H9 (cell line): ENCODE measurements around the gene ZSWIM5. TPM values are rescaled to one million over a fixed set of nuclear protein-coding genes. Genes with fewer than 3 reads are reported as not detected.

Experiments
- DNase-seq: peaks from one replicate; pipeline ENCODE4 v3.0.0-alpha.2; 2017
- H2AFZ ChIP-seq: one replicate; pipeline ENCODE4 v1.6.1; 2013; ENCODE audit warnings: mild to moderate bottlenecking, low read length, control low read depth, moderate library complexity
- H2AK5ac ChIP-seq: 2 replicates; pipeline ENCODE4 v1.6.1; 2013; ENCODE audit warnings: low read length, control low read depth, mixed read lengths; ENCODE audit not compliant: insufficient read length
- H2BK120ac ChIP-seq: one replicate; pipeline ENCODE4 v1.6.1; 2013; ENCODE audit warnings: low read depth, mild to moderate bottlenecking, low read length, control low read depth, inconsistent platforms; ENCODE audit not compliant: poor library complexity, severe bottlenecking
- H2BK12ac ChIP-seq: 2 replicates; pipeline ENCODE4 v1.6.1; 2013; ENCODE audit warnings: low read length, control low read depth, mixed read lengths, low read depth; ENCODE audit not compliant: insufficient read length
- H2BK15ac ChIP-seq: 2 replicates; pipeline ENCODE4 v1.6.1; 2013; ENCODE audit warnings: low read depth, low read length, control low read depth
- H2BK20ac ChIP-seq: one replicate; pipeline ENCODE4 v1.6.1; 2013; ENCODE audit warnings: low read depth, mild to moderate bottlenecking, low read length, control low read depth, inconsistent platforms; ENCODE audit not compliant: poor library complexity, severe bottlenecking
- H2BK5ac ChIP-seq: 2 replicates; pipeline ENCODE4 v1.6.1; 2013; ENCODE audit warnings: low read length, control low read depth, mixed read lengths; ENCODE audit not compliant: insufficient read length
- H3K14ac ChIP-seq: 2 replicates; pipeline ENCODE4 v1.6.1; 2013; ENCODE audit warnings: low read length, control low read depth; ENCODE audit not compliant: insufficient read depth
- H3K18ac ChIP-seq: 2 replicates; pipeline ENCODE4 v1.6.1; 2013; ENCODE audit warnings: low read depth, mild to moderate bottlenecking, mixed read lengths, low read length, control low read depth; ENCODE audit not compliant: insufficient read length
- H3K23ac ChIP-seq: 2 replicates; pipeline ENCODE4 v1.6.1; 2013; ENCODE audit warnings: low read length, control low read depth, mixed read lengths, low read depth; ENCODE audit not compliant: insufficient read length
- H3K23me2 ChIP-seq: 2 replicates; pipeline ENCODE4 v1.6.1; 2013; ENCODE audit warnings: low read depth, mild to moderate bottlenecking, mixed read lengths, low read length, control low read depth; ENCODE audit not compliant: insufficient read length, poor library complexity, severe bottlenecking
- H3K27ac ChIP-seq: 2 replicates; pipeline ENCODE4 v1.5.1; 2013; ENCODE audit warnings: low read length, control low read depth, mixed read lengths, low read depth; ENCODE audit not compliant: insufficient read length
- H3K27me3 ChIP-seq: 2 replicates; pipeline ENCODE4 v1.6.1; 2013; ENCODE audit warnings: low read length, control low read depth, inconsistent platforms; ENCODE audit not compliant: insufficient read depth
- H3K4ac ChIP-seq: 2 replicates; pipeline ENCODE4 v1.6.1; 2013; ENCODE audit warnings: low read depth, mild to moderate bottlenecking, control low read depth, inconsistent platforms, low read length, moderate library complexity
- H3K4me1 ChIP-seq: 2 replicates; pipeline ENCODE4 v1.6.1; 2013; ENCODE audit warnings: low read length, control low read depth, inconsistent platforms; ENCODE audit not compliant: insufficient read depth
- H3K4me2 ChIP-seq: 2 replicates; pipeline ENCODE4 v1.6.1; 2013; ENCODE audit warnings: low read length, control low read depth, mixed read lengths; ENCODE audit not compliant: insufficient read length, insufficient read depth
- H3K56ac ChIP-seq: 2 replicates; pipeline ENCODE4 v1.6.1; 2013; ENCODE audit warnings: low read depth, mild to moderate bottlenecking, mixed read lengths, low read length, control low read depth; ENCODE audit not compliant: insufficient read length
- H3K79me1 ChIP-seq: 2 replicates; pipeline ENCODE4 v1.6.1; 2013; ENCODE audit warnings: low read depth, mild to moderate bottlenecking, moderate library complexity, low read length, control low read depth, inconsistent platforms; ENCODE audit not compliant: insufficient read depth, poor library complexity, severe bottlenecking
- H3K79me2 ChIP-seq: 2 replicates; pipeline ENCODE4 v1.6.1; 2013; ENCODE audit warnings: low read length, control low read depth, inconsistent platforms; ENCODE audit not compliant: insufficient read depth
- H3K9ac ChIP-seq: 2 replicates; pipeline ENCODE4 v1.6.1; 2013; ENCODE audit warnings: low read length, control low read depth, mixed read lengths; ENCODE audit not compliant: insufficient read length; ENCODE audit errors: extremely low read depth
- H3K9me3 ChIP-seq: one replicate; pipeline ENCODE4 v1.6.1; 2013; ENCODE audit warnings: low read depth, low read length, inconsistent platforms; ENCODE audit not compliant: control insufficient read depth
- H3T11ph ChIP-seq: one replicate; pipeline ENCODE4 v1.6.1; 2013; ENCODE audit warnings: mild to moderate bottlenecking, low read length, control low read depth, inconsistent platforms
- H4K20me1 ChIP-seq: one replicate; pipeline ENCODE4 v1.6.1; 2013; ENCODE audit not compliant: control insufficient read depth, insufficient read length, insufficient read depth
- H4K5ac ChIP-seq: 2 replicates; pipeline ENCODE4 v1.6.1; 2013; ENCODE audit warnings: low read depth, mild to moderate bottlenecking, mixed read lengths, low read length, control low read depth; ENCODE audit not compliant: insufficient read length
- H4K8ac ChIP-seq: replicated peaks from 2 replicates; pipeline ENCODE4 v1.6.1; 2013; ENCODE audit warnings: low read length, control low read depth, mixed read lengths, low read depth; ENCODE audit not compliant: insufficient read length
- H4K91ac ChIP-seq: 2 replicates; pipeline ENCODE4 v1.6.1; 2013; ENCODE audit warnings: low read depth, mild to moderate bottlenecking, moderate library complexity, mixed read lengths, low read length, control low read depth; ENCODE audit not compliant: insufficient read length
- H3K27ac Mint-ChIP-seq, 3 experiments: 2 replicates in 2 of 3; 3 replicates in 1 of 3; pipeline ENCODE4 v1.8.0; 2020 to 2021; ENCODE audit warnings: mixed read lengths in 3 of 3, mild to moderate bottlenecking in 1 of 3, moderate library complexity in 1 of 3
- H3K27me3 Mint-ChIP-seq: 2 replicates; pipeline ENCODE4 v1.8.0; 2021; ENCODE audit warnings: low read depth, mild to moderate bottlenecking, moderate library complexity, mixed read lengths
- H3K36me3 Mint-ChIP-seq, 3 experiments: 2 replicates in 2 of 3; 3 replicates in 1 of 3; pipeline ENCODE4 v1.8.0; 2020 to 2021; ENCODE audit warnings: low read depth in 3 of 3, mixed read lengths in 3 of 3; ENCODE audit not compliant: insufficient read depth in 1 of 3
- H3K4me1 Mint-ChIP-seq, 2 experiments: 2 replicates each; pipeline ENCODE4 v1.8.0; 2020; ENCODE audit warnings: mixed read lengths in 2 of 2
- H3K4me3 Mint-ChIP-seq, 2 experiments: 2 replicates in 1 of 2; 3 replicates in 1 of 2; pipeline ENCODE4 v1.8.0; 2020 to 2021; ENCODE audit warnings: mild to moderate bottlenecking in 2 of 2, mixed read lengths in 2 of 2, moderate library complexity in 1 of 2
- H3K9me3 Mint-ChIP-seq, 2 experiments: 2 replicates in 1 of 2; 3 replicates in 1 of 2; pipeline ENCODE4 v1.8.0; 2020; ENCODE audit warnings: mild to moderate bottlenecking in 2 of 2, mixed read lengths in 2 of 2, moderate library complexity in 1 of 2
- WGBS: extraction: QIAGEN DNeasy Blood & Tissue Kit; methylation state at CpG from one replicate; pipeline ENCODE4 v1.1.7; 2013; ENCODE audit warnings: missing lambda C conversion rate, low lambda C conversion rate, mixed read lengths; ENCODE audit not compliant: insufficient read length; ENCODE audit errors: extremely low coverage; 5-methylcytosine and 5-hydroxymethylcytosine counted together
- total RNA-seq: library from RNA; stranded (reverse); gene quantifications from 2 replicates; pipeline ENCODE4 v1.2.1, GENCODE V29; 2021
- TF ChIP-seq, protein P1 (sequence below): fragments of 200-600 bp; sonication (generic); conservative IDR thresholded peaks from 3 replicates; pipeline ENCODE4 v1.8.0; 2021; ENCODE audit warnings: antibody characterized with exemption, mild to moderate bottlenecking

The ZSWIM5 gene
- total RNA-seq, 1 experiment from 2014 or later, result 3.5 TPM

DNA sequence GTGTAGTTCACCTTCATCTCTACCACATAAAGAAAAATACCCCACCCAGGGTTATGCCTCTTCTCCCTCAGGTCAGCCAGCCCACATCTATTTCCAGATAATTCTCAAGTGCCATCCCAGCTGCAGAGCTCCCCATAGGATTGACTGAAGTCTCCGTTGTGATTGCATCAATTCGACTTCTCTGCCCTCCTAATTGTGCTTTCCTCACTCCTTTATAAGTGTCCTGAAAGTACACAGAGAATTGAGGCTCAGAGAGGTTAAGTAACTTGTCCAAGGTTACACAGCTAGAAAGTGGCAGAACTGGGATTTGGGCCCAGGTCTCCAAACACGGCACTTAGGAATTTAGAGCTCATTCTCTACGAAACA lies 15.0 kb downstream of the ZSWIM5 start:
- WGBS, result no CpG with 5 or more reads among the region's 4 CpGs
- H3K79me1 ChIP-seq, result no peaks in the 10 kb centered on the region
- H2BK120ac ChIP-seq, result no peak overlapping the region
- Mint-ChIP-seq H3K36me3 (no peaks in the 10 kb centered on the region), H3K4me3 (no peak overlapping the region), H3K27ac (peak overlapping the region in 1 of 3 experiments; percentile 10; a peak in 3 of 7 replicates), H3K4me1 (peaks cover 0 to 3% of the 10 kb centered on the region in 2 experiments; a peak in 1 of 4 replicates), H3K9me3 (no peaks in the 10 kb centered on the region), H3K27me3 (no peaks in the 10 kb centered on the region)
- no peak overlapping the region for H3K4me2 ChIP-seq
- no peak overlapping the region for H2BK20ac ChIP-seq
- H2AFZ ChIP-seq, result no peak overlapping the region
- H3K9me3 ChIP-seq, result no peaks in the 10 kb centered on the region
- H3K23ac ChIP-seq, result no peak overlapping the region
- H2BK12ac ChIP-seq, result no peak overlapping the region
- no peaks in the 10 kb centered on the region for H3K23me2 ChIP-seq
- H3K4me1 ChIP-seq, result no peaks in the 10 kb centered on the region
- TF ChIP-seq, protein P1, sequence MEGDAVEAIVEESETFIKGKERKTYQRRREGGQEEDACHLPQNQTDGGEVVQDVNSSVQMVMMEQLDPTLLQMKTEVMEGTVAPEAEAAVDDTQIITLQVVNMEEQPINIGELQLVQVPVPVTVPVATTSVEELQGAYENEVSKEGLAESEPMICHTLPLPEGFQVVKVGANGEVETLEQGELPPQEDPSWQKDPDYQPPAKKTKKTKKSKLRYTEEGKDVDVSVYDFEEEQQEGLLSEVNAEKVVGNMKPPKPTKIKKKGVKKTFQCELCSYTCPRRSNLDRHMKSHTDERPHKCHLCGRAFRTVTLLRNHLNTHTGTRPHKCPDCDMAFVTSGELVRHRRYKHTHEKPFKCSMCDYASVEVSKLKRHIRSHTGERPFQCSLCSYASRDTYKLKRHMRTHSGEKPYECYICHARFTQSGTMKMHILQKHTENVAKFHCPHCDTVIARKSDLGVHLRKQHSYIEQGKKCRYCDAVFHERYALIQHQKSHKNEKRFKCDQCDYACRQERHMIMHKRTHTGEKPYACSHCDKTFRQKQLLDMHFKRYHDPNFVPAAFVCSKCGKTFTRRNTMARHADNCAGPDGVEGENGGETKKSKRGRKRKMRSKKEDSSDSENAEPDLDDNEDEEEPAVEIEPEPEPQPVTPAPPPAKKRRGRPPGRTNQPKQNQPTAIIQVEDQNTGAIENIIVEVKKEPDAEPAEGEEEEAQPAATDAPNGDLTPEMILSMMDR, result no peak
- no peak overlapping the region for H4K91ac ChIP-seq
- H3T11ph ChIP-seq, result no peak overlapping the region
- H2BK15ac ChIP-seq, result no peak overlapping the region
- DNase-seq, result no peak
- H3K9ac ChIP-seq, result no peak overlapping the region
- H3K18ac ChIP-seq, result no peak overlapping the region
- no peak overlapping the region for H3K14ac ChIP-seq
- H4K8ac ChIP-seq, result no peak overlapping the region
- no peak overlapping the region for H2BK5ac ChIP-seq
- H3K79me2 ChIP-seq, result no peaks in the 10 kb centered on the region
- no peaks in the 10 kb centered on the region for H3K27me3 ChIP-seq
- H2AK5ac ChIP-seq, result no peak overlapping the region
- no peak overlapping the region for H3K27ac ChIP-seq
- H4K5ac ChIP-seq, result no peak overlapping the region
- no peak overlapping the region for H3K4ac ChIP-seq
- H4K20me1 ChIP-seq, result no peaks in the 10 kb centered on the region
- no peak overlapping the region for H3K56ac ChIP-seq
